ENCODE results near the gene GAA.

GAA gene

GRCh38 chr17:80122926-80123505, 21.6 kb downstream of the GAA start:
- Histone ChIP-seq H3K4me1 (peaks cover 0 to 12% (median 6%) of the 10 kb centered on the region in 10 experiments; a peak in 10 of 20 replicates), H3K4me2 (no peak overlapping the region), H3K9me3 (replicated peaks in 1 of 11) (no peaks in the 10 kb centered on the region), H3K27me3 (no peaks in the 10 kb centered on the region), H4K20me1 (peaks cover 0 to 10% (median 0%) of the 10 kb centered on the region in 11 experiments; a peak in 3 of 22 replicates), H3K9ac (no peak overlapping the region), H3K36me3 (peaks cover 0 to 15% (median 0%) of the 10 kb centered on the region in 11 experiments; a peak in 6 of 22 replicates), H3K27ac (no peak overlapping the region), H3K4me3 (no peak overlapping the region)
- no peak for TF ChIP-seq Cebpa-rat (IDR thresholded peaks at IDR 0.05)

- no peaks in the 10 kb centered on the region for H3K9me3 ChIP-seq (replicated peaks in 1 of 11)
- H3K36me3 ChIP-seq: peaks cover 0 to 9% (median 0%) of the 10 kb centered on the region in 11 experiments; a peak in 5 of 22 replicates
- H3K27me3 ChIP-seq: no peaks in the 10 kb centered on the region
- no peak overlapping the region for H3K27ac ChIP-seq
- peaks cover 0 to 3% (median 0%) of the 10 kb centered on the region in 11 experiments; a peak in 2 of 22 replicates for H4K20me1 ChIP-seq
- H3K4me3 ChIP-seq: no peak overlapping the region
- no peak overlapping the region for H3K9ac ChIP-seq
- no peak overlapping the region for H3K4me2 ChIP-seq
- TF ChIP-seq Cebpa-rat (IDR thresholded peaks at IDR 0.05): no peak
- peaks cover 0 to 8% (median 5%) of the 10 kb centered on the region in 10 experiments; a peak in 10 of 20 replicates for H3K4me1 ChIP-seq
Measured at GRCh38 chr17:80123791-80124190, 22.4 kb downstream of the GAA start.

GRCh38 chr17:80124351-80124981, 23.1 kb downstream of the GAA start:
- H3K4me1 ChIP-seq: peaks cover 0 to 1% (median 0%) of the 10 kb centered on the region in 10 experiments; a peak in 5 of 20 replicates
- no peak for TF ChIP-seq Cebpa-rat (IDR thresholded peaks at IDR 0.05)
- H3K9me3 ChIP-seq (replicated peaks in 1 of 11): no peaks in the 10 kb centered on the region
- no peak overlapping the region for H3K27ac ChIP-seq
- H3K36me3 ChIP-seq: peaks cover 0 to 2% (median 0%) of the 10 kb centered on the region in 11 experiments; a peak in 1 of 22 replicates
- H3K9ac ChIP-seq: no peak overlapping the region
- H4K20me1 ChIP-seq: no peaks in the 10 kb centered on the region
- no peak overlapping the region for H3K4me3 ChIP-seq
- H3K27me3 ChIP-seq: no peaks in the 10 kb centered on the region
- no peak overlapping the region for H3K4me2 ChIP-seq

- TF ChIP-seq Cebpa-rat (IDR thresholded peaks at IDR 0.05): no peak
- Histone ChIP-seq H3K4me2 (no peak overlapping the region), H3K4me3 (no peak overlapping the region), H3K27me3 (no peaks in the 10 kb centered on the region), H4K20me1 (no peaks in the 10 kb centered on the region), H3K27ac (no peak overlapping the region), H3K4me1 (no peaks in the 10 kb centered on the region), H3K36me3 (no peaks in the 10 kb centered on the region), H3K9ac (no peak overlapping the region), H3K9me3 (replicated peaks in 1 of 11) (no peaks in the 10 kb centered on the region)
Measured at GRCh38 chr17:80125656-80126448, 24.5 kb downstream of the GAA start.

GRCh38 chr17:80126449-80126715, 25.0 kb downstream of the GAA start:
- Histone ChIP-seq H3K36me3 (0 out of 22 replicates have a peak, but pooled peaks cover 0 to under 1% (median 0%) of the 10 kb centered on the region in 11 experiments), H3K4me2 (no peak overlapping the region), H3K4me1 (no peaks in the 10 kb centered on the region), H4K20me1 (no peaks in the 10 kb centered on the region), H3K4me3 (no peak overlapping the region), H3K9ac (no peak overlapping the region), H3K27ac (no peak overlapping the region), H3K27me3 (no peaks in the 10 kb centered on the region), H3K9me3 (replicated peaks in 1 of 11) (no peaks in the 10 kb centered on the region)
- TF ChIP-seq Cebpa-rat (IDR thresholded peaks at IDR 0.05): no peak

- no peak overlapping the region for H3K27ac ChIP-seq
- TF ChIP-seq Cebpa-rat (IDR thresholded peaks at IDR 0.05): no peak
Measured at GRCh38 chr17:80129006-80129565, 27.7 kb downstream of the GAA start.

GRCh38 chr17:80130992-80131391, 29.6 kb downstream of the GAA start:
- TF ChIP-seq Cebpa-rat (IDR thresholded peaks at IDR 0.05): no peak
- Histone ChIP-seq H3K36me3 (peaks cover 34 to 46% (median 36%) of the 10 kb centered on the region in 11 experiments), H3K27ac (no peak overlapping the region), H3K9ac (no peak overlapping the region), H3K9me3 (replicated peaks in 1 of 11) (no peaks in the 10 kb centered on the region), H3K4me1 (no peaks in the 10 kb centered on the region), H3K27me3 (no peaks in the 10 kb centered on the region), H4K20me1 (peaks cover 0 to 20% (median 7%) of the 10 kb centered on the region in 11 experiments; a peak in 7 of 22 replicates), H3K4me3 (no peak overlapping the region), H3K4me2 (no peak overlapping the region)

More at GRCh38 chr17:80129006-80129565, 27.7 kb downstream of the GAA start:
- Histone ChIP-seq H3K4me2 (no peak overlapping the region), H3K4me1 (no peaks in the 10 kb centered on the region), H3K9me3 (replicated peaks in 1 of 11) (no peaks in the 10 kb centered on the region), H3K9ac (no peak overlapping the region), H4K20me1 (peaks cover 0 to 14% (median 7%) of the 10 kb centered on the region in 11 experiments; a peak in 6 of 22 replicates), H3K36me3 (peaks cover 15 to 27% (median 17%) of the 10 kb centered on the region in 11 experiments), H3K27me3 (no peaks in the 10 kb centered on the region), H3K4me3 (no peak overlapping the region)

- no peaks in the 10 kb centered on the region for H3K9me3 ChIP-seq (replicated peaks in 1 of 11)
- H3K9ac ChIP-seq: no peak overlapping the region
- no peak overlapping the region for H3K27ac ChIP-seq
- H3K4me1 ChIP-seq: no peaks in the 10 kb centered on the region
- no peaks in the 10 kb centered on the region for H3K27me3 ChIP-seq
- no peak overlapping the region for H3K4me3 ChIP-seq
- TF ChIP-seq Cebpa-rat (IDR thresholded peaks at IDR 0.05): no peak
- H4K20me1 ChIP-seq: peaks cover 0 to 41% (median 19%) of the 10 kb centered on the region in 11 experiments; a peak in 13 of 22 replicates
- H3K36me3 ChIP-seq: peaks cover 55 to 67% (median 57%) of the 10 kb centered on the region in 11 experiments
- no peak overlapping the region for H3K4me2 ChIP-seq
Measured at GRCh38 chr17:80132906-80133625, 31.7 kb downstream of the GAA start.
